HepG2 (cell line): Measurements from ENCODE around the gene DCTN2. TPM values are rescaled to one million over a fixed set of nuclear protein-coding genes. Genes with fewer than 3 reads are reported as not detected.

ENCODE experiments used
- ATAC-seq: fragments of 200-7000 bp; cut with Tn5 transposase; 3 replicates; pipeline ENCODE4 v1.9.1; 2020; ENCODE audit warnings: mild to moderate bottlenecking, moderate library complexity
- BruUV-seq: library from RNA; stranded (reverse); fragments of 400-500 nt; replicated peaks from 2 replicates; lab custom pipeline; 2021; lab: Mats Ljungman, UMichigan
- CTCF ChIA-PET: fragments of 300-600 bp; formaldehyde crosslinking; extraction: SDS; loops from one replicate; lab custom pipeline; 2021; ENCODE audit warnings: low total read pairs, inconsistent platforms, low intra/inter-chr PET ratio; lab: Yijun Ruan, JAX
- POLR2A ChIA-PET: fragments of 350-600 bp; sonication (Branson Sonifier 250); formaldehyde crosslinking; loops from one replicate; lab custom pipeline; 2020; ENCODE audit warnings: antibody characterized with exemption, inconsistent platforms; lab: Yijun Ruan, JAX
- DNase-seq: peaks from one replicate; pipeline ENCODE4 v3.0.0-alpha.2; 2015; ENCODE audit warnings: low spot score
- FAIRE-seq: peaks from 3 replicates; lab custom pipeline; 2011; peaks lifted over from hg19 to GRCh38; lab: Jason Lieb, UNC
- H2AFZ ChIP-seq: one replicate; pipeline ENCODE4 v1.6.1; 2011; ENCODE audit warnings: low read length, inconsistent platforms
- H3K27ac ChIP-seq: fragments of 300-600 bp; 3 replicates; pipeline ENCODE4 v1.8.0; 2011; ENCODE audit warnings: mixed run types, mild to moderate bottlenecking, mixed read lengths, low read length, inconsistent platforms; ENCODE audit not compliant: insufficient read depth; ENCODE audit errors: extremely low read length
- H3K27me3 ChIP-seq, 2 experiments: fragments of 200-600 bp in 1 of 2; 2 replicates in 1 of 2; 3 replicates in 1 of 2; pipeline versions ENCODE4 v1.6.0 to v1.8.0; 2011; ENCODE audit warnings: low read length in 2 of 2, mild to moderate bottlenecking in 2 of 2, moderate library complexity in 2 of 2, inconsistent platforms in 1 of 2; ENCODE audit not compliant: insufficient read depth in 2 of 2, control insufficient read depth in 1 of 2
- H3K36me3 ChIP-seq, 2 experiments: fragments of 200-600 bp in 1 of 2; replicated peaks in 1 of 2; 2 replicates in 1 of 2; 3 replicates in 1 of 2; pipeline versions ENCODE4 v1.5.1 to v1.8.0; 2011; ENCODE audit warnings: low read length in 2 of 2, inconsistent platforms in 1 of 2; ENCODE audit not compliant: insufficient read depth in 2 of 2, control insufficient read depth in 1 of 2
- H3K4me1 ChIP-seq: 2 replicates; pipeline ENCODE4 v1.5.1; 2012; ENCODE audit warnings: low read length, inconsistent platforms; ENCODE audit not compliant: insufficient read depth
- H3K4me2 ChIP-seq: 2 replicates; pipeline ENCODE4 v1.6.0; 2011; ENCODE audit warnings: low read depth, low read length, inconsistent platforms
- H3K4me3 ChIP-seq, 3 experiments: fragments of 200-600 bp in 1 of 3; sonication (generic), shearing (Covaris generic) in 1 of 3; replicated peaks in 1 of 3; 2 replicates each; pipeline ENCODE4 v1.5.1; 2011 to 2016; ENCODE audit warnings: low read length in 3 of 3, inconsistent platforms in 2 of 3, low read depth in 2 of 3, mild to moderate bottlenecking in 2 of 3, control low read depth in 1 of 3, mixed read lengths in 1 of 3; ENCODE audit not compliant: insufficient read depth in 1 of 3
- H3K79me2 ChIP-seq: one replicate; pipeline ENCODE4 v1.6.1; 2011; ENCODE audit warnings: low read length, inconsistent platforms; ENCODE audit not compliant: insufficient read depth
- H3K9ac ChIP-seq: 2 replicates; pipeline ENCODE4 v1.6.0; 2011; ENCODE audit warnings: mild to moderate bottlenecking, low read depth, low read length, inconsistent platforms; ENCODE audit not compliant: insufficient read depth
- H3K9me3 ChIP-seq: 2 replicates; pipeline ENCODE4 v1.5.1; 2012; ENCODE audit warnings: mild to moderate bottlenecking, low read length
- H4K20me1 ChIP-seq: 2 replicates; pipeline ENCODE4 v1.6.0; 2011; ENCODE audit warnings: inconsistent platforms, mild to moderate bottlenecking, low read length, moderate library complexity; ENCODE audit not compliant: insufficient read depth
- ARNT ChIP-seq: fragments of 450-650 bp; IDR thresholded peaks from 2 replicates; pipeline ENCODE4 v1.6.1; 2017
- ISX ChIP-seq: sonication (generic); formaldehyde crosslinking; conservative IDR thresholded peaks from 2 replicates; pipeline ENCODE4 v1.5.0; 2020; ENCODE audit warnings: missing genetic modification reagents
- NKX3-1 ChIP-seq: sonication (generic); formaldehyde crosslinking; IDR thresholded peaks from 2 replicates; pipeline ENCODE4 v1.5.0; 2020; ENCODE audit warnings: missing genetic modification reagents
- POLR2A ChIP-seq, 2 experiments: IDR thresholded peaks; 2 replicates each; pipeline ENCODE4 v1.6.1; 2011; ENCODE audit warnings: low read depth in 2 of 2, low read length in 2 of 2, mild to moderate bottlenecking in 1 of 2, moderate library complexity in 1 of 2; ENCODE audit not compliant: insufficient read depth in 1 of 2
- POLR2G ChIP-seq: fragments of 200-400 bp; formaldehyde crosslinking; IDR thresholded peaks from 2 replicates; pipeline ENCODE4 v1.6.1; 2018; ENCODE audit warnings: mild to moderate bottlenecking, low read depth, low read length, moderate library complexity
- RBFOX2 ChIP-seq: fragments of 200-400 bp; formaldehyde crosslinking; IDR thresholded peaks from 2 replicates; pipeline ENCODE4 v1.6.1; 2017; ENCODE audit warnings: low read depth, mild to moderate bottlenecking, low read length
- SOX5 ChIP-seq: IDR thresholded peaks from 2 replicates; pipeline ENCODE4 v1.6.1; 2016; ENCODE audit warnings: borderline replicate concordance
- XBP1 ChIP-seq: sonication (generic); formaldehyde crosslinking; IDR thresholded peaks from 2 replicates; pipeline ENCODE4 v1.5.0; 2020; ENCODE audit warnings: missing genetic modification reagents
- ZC3H4 ChIP-seq: sonication (generic); formaldehyde crosslinking; IDR thresholded peaks from 2 replicates; pipeline ENCODE4 v1.4.0; 2020; ENCODE audit warnings: missing genetic modification reagents, borderline replicate concordance
- ZKSCAN1 ChIP-seq: fragments of 150-350 bp; IDR thresholded peaks from 2 replicates; pipeline ENCODE4 v1.6.1; 2014; ENCODE audit warnings: low read length
- ZNF143 ChIP-seq: sonication (generic); formaldehyde crosslinking; IDR thresholded peaks from 2 replicates; pipeline ENCODE4 v1.4.0; 2020; ENCODE audit warnings: missing genetic modification reagents
- ZNF687 ChIP-seq: sonication (generic); formaldehyde crosslinking; IDR thresholded peaks from 2 replicates; pipeline ENCODE4 v1.5.1; 2020; ENCODE audit warnings: mild to moderate bottlenecking, missing genetic modification reagents, moderate library complexity
- ZNF788 ChIP-seq: sonication (generic); formaldehyde crosslinking; IDR thresholded peaks from 2 replicates; pipeline ENCODE4 v1.5.0; 2020; ENCODE audit warnings: mild to moderate bottlenecking, missing genetic modification reagents, borderline replicate concordance
- WGBS: methylation state at CpG from one replicate; pipeline ENCODE4 v1.1.6; 2017; ENCODE audit warnings: low lambda C conversion rate; 5-methylcytosine and 5-hydroxymethylcytosine counted together
- in situ Hi-C: cut with HindIII; loops from 2 replicates; pipeline ENCODE4 v1.10.0; 2017; ENCODE audit warnings: low pct_unique_long_range_greater_than_20kb; ENCODE audit not compliant: extremely low pct_ligation_motif_present
- intact Hi-C: fragments of 100-400 bp; cut with micrococcal nuclease; formaldehyde crosslinking; loops from one replicate; pipeline ENCODE4 v1.10.0; 2022; ENCODE audit not compliant: unreplicated experiment
- polyA plus RNA-seq, 8 experiments: library from polyadenylated mRNA; depleted of rRNA in 3 of 8; stranded (reverse) in 7 of 8; unstranded in 1 of 8; fragments of >200 nt; fragmentation: Illumina TruSeq in 4 of 8; extraction: Trizol in 4 of 8; gene quantifications; 2 replicates each; pipeline versions ENCODE4 v1.2.1 to v1.2.3, GENCODE V29; 2011 to 2016; ENCODE audit warnings: low read depth in 4 of 8, missing spikeins in 1 of 8, mixed read lengths in 1 of 8; ENCODE audit not compliant: insufficient read depth in 1 of 8
- total RNA-seq, 5 experiments: library from RNA; depleted of rRNA; stranded (reverse); fragments of >200 nt; fragmentation: Illumina TruSeq; extraction: Trizol; gene quantifications; 2 replicates each; pipeline ENCODE4 v1.2.3, GENCODE V29; 2016; ENCODE audit warnings: low read depth in 1 of 5
- TF ChIP-seq, protein P1 (sequence below): IDR thresholded peaks from 2 replicates; pipeline ENCODE4 v1.6.1; 2018; ENCODE audit warnings: missing genetic modification reagents, mild to moderate bottlenecking, missing compliant biosample characterization
- TF ChIP-seq, protein P2 (sequence below): sonication (generic); formaldehyde crosslinking; IDR thresholded peaks from 2 replicates; pipeline ENCODE4 v1.4.0; 2020; ENCODE audit warnings: low read depth, missing genetic modification reagents

DCTN2 gene
- total and polyA plus RNA-seq, 2 of the 13 experiments (the other 11 are each of a cell fraction or from before 2014, with no cell fraction given), result 72.0 to 77.4 TPM

DNA sequence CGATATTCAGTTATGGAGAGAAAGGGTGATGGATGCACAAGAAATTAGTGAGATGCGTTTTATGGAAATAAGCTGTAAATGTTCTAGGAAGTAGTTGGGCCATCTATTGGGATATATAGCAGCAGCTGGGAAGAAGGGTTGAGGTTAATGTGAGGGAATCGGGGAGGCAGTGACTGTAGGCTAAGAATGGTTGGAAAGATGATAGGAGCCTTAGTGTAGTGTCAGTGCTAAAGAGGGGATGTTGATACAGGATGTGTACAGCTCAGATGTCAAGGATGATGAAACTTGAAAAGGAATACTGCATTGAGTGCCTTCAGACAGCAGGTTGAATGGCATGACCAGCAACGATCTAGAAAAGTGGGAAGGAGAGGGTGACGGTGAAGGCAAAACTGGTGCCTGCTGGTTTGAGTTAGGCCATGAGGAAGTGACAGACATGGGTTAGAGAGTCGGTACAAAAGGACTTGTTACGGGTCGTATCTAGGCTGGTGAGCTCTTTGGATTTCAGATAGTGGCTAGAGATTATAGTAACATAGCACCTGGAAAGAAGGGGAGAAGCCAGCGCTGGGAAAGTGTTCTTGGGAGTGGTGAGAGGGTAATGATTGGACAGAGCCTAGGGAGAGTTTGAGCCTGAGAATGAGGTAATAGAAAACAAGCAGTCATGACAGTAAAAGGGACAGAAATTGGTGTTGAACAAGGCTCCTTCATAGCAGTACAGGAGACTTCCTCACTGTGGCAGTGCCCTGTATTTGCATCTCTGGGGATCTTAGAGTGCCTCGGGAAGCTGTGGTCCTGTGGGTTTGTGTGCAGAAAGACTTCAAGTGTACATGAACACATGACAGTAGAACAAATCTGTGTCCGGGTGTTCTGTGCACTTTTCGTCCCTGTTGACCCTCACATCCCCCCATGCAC, 49.5 kb downstream of the DCTN2 start:
- BruUV-seq, result TSS peak; percentile 19
- ChIA-PET POLR2A (interaction anchor here (0.6 to 1.3 kb wide), 2 partner anchors 12 to 134 kb away, joined by 3 read pairs; no protein-coding TSS in a partner anchor), CTCF (no interaction called here)
- FAIRE-seq, result no peak
- DNase-seq, result no peak
- no peaks in the 10 kb centered on the region for H3K9me3 ChIP-seq
- no peak overlapping the region for H3K4me2 ChIP-seq
- H3K27me3 ChIP-seq, result no peaks in the 10 kb centered on the region
- in situ Hi-C loops (no loop called here), intact Hi-C loops (no loop called here)
- peaks cover 4% of the 10 kb centered on the region for H4K20me1 ChIP-seq
- H3K27ac ChIP-seq, result no peak overlapping the region
- WGBS, result 97% methylated on average over 11 of the region's 12 CpGs
- H3K4me1 ChIP-seq, result peaks cover 10% of the 10 kb centered on the region
- ATAC-seq, result no peak
- no peaks in the 10 kb centered on the region for H3K79me2 ChIP-seq
- no peak overlapping the region for H3K4me3 ChIP-seq
- H2AFZ ChIP-seq, result no peak overlapping the region
- no peak overlapping the region for H3K9ac ChIP-seq
- H3K36me3 ChIP-seq, result peaks cover 20 to 54% of the 10 kb centered on the region in 2 experiments; a peak in 4 of 5 replicates
- no peak for TF ChIP-seq ZNF788
- TF ChIP-seq POLR2G, result 0 out of 2 replicates have a peak, but pooled peaks have one; percentile 35
- no peak for TF ChIP-seq ZNF143 (CRISPR knock-in tag)
- no peak for TF ChIP-seq ZNF687
- no peak for TF ChIP-seq ZC3H4 (CRISPR knock-in tag)
- no peak for TF ChIP-seq XBP1 (CRISPR knock-in tag)
- TF ChIP-seq ARNT, result no peak
- TF ChIP-seq POLR2A (IDR thresholded peaks at IDR 0.05; ENCODE audit: insufficient read depth in 1 of 2, low read depth in 2 of 2, low read length in 2 of 2), result peak in 1 of 2 experiments; percentile 8; a peak in 1 of 4 replicates
- TF ChIP-seq SOX5 (CRISPR knock-in tag), result no peak
- TF ChIP-seq ISX, result no peak
- TF ChIP-seq ZKSCAN1, result no peak
- no peak for TF ChIP-seq NKX3-1 (CRISPR knock-in tag)
- TF ChIP-seq, protein P1, sequence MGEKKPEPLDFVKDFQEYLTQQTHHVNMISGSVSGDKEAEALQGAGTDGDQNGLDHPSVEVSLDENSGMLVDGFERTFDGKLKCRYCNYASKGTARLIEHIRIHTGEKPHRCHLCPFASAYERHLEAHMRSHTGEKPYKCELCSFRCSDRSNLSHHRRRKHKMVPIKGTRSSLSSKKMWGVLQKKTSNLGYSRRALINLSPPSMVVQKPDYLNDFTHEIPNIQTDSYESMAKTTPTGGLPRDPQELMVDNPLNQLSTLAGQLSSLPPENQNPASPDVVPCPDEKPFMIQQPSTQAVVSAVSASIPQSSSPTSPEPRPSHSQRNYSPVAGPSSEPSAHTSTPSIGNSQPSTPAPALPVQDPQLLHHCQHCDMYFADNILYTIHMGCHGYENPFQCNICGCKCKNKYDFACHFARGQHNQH (CRISPR knock-in tag), result no peak
- TF ChIP-seq RBFOX2, result peak; percentile 64
- TF ChIP-seq, protein P2, sequence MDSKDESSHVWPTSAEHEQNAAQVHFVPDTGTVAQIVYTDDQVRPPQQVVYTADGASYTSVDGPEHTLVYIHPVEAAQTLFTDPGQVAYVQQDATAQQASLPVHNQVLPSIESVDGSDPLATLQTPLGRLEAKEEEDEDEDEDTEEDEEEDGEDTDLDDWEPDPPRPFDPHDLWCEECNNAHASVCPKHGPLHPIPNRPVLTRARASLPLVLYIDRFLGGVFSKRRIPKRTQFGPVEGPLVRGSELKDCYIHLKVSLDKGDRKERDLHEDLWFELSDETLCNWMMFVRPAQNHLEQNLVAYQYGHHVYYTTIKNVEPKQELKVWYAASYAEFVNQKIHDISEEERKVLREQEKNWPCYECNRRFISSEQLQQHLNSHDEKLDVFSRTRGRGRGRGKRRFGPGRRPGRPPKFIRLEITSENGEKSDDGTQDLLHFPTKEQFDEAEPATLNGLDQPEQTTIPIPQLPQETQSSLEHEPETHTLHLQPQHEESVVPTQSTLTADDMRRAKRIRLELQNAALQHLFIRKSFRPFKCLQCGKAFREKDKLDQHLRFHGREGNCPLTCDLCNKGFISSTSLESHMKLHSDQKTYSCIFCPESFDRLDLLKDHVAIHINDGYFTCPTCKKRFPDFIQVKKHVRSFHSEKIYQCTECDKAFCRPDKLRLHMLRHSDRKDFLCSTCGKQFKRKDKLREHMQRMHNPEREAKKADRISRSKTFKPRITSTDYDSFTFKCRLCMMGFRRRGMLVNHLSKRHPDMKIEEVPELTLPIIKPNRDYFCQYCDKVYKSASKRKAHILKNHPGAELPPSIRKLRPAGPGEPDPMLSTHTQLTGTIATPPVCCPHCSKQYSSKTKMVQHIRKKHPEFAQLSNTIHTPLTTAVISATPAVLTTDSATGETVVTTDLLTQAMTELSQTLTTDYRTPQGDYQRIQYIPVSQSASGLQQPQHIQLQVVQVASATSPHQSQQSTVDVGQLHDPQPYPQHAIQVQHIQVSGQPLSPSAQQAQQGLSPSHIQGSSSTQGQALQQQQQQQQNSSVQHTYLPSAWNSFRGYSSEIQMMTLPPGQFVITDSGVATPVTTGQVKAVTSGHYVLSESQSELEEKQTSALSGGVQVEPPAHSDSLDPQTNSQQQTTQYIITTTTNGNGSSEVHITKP (CRISPR knock-in tag), result no peak
